NCI-H2081 (cell line): ENCODE data around the gene RFPL2.
"Not testable (repeated sequence)": the region's sequence is repeated elsewhere in the genome, so short reads cannot be mapped to it uniquely, and the experiment has no call there.

Experiments
- DNase-seq, 2 experiments: peaks; one replicate each; lab custom pipeline; 2025; lab: John Stamatoyannopoulos, UW

RFPL2 gene

DNA sequence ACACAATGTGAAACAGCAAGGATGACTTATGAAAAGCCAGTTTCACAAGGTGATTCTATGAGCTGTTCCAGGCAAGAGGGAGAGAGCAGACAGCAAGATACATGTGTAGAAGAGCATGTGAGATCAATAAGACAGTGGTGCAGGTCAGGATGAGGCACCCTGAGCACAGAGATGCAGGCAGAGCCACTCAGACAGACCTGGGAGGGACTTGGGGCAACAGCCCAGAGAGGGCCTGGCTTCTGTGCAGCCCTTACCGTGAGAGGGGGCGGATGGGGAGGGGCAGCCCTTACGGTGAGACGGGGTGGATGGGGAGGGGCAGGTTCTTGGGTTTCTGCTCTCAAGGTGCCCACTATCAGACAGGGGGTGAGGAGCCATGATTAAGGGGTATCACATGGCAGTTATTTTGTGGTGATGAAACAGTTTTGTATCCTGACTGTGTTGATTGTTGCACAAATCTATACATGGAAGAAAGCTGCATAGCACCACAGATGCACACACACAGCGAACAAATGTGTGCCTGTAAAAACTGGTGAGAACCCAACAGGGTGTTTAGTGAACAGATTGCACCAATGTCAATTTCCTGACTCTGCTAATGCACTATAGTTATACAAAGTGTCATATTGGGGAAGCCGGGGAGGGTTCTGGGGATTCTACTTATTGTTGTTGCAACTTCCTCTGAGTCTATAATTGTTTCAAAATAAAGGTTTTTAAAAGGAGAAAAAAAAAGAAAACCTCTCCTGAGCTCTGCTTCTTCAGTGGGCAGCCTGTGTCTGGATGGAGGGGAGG, 40.6 kb downstream of the RFPL2 start:
- no peak for DNase-seq

DNA sequence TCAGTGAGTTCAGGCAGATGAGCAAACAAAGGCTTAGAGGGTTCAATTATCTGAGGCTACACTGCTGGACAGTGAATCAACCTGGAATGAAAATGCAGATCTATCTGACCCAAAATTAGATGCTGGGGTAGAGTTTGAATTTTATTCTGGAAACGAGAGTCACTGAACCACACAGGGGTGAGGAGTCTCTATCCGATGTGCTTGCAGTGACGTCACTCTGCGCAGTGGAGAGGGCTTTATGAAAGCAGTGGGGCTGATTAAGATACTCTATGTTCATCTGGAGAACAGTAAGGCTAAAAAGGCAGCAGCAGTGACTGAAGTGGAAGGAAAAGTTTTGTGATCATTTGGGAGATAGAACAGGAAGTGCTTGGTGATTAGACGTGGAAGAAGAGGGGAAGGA, 44.5 kb downstream of the RFPL2 start:
- not testable (repeated sequence) for DNase-seq

DNA sequence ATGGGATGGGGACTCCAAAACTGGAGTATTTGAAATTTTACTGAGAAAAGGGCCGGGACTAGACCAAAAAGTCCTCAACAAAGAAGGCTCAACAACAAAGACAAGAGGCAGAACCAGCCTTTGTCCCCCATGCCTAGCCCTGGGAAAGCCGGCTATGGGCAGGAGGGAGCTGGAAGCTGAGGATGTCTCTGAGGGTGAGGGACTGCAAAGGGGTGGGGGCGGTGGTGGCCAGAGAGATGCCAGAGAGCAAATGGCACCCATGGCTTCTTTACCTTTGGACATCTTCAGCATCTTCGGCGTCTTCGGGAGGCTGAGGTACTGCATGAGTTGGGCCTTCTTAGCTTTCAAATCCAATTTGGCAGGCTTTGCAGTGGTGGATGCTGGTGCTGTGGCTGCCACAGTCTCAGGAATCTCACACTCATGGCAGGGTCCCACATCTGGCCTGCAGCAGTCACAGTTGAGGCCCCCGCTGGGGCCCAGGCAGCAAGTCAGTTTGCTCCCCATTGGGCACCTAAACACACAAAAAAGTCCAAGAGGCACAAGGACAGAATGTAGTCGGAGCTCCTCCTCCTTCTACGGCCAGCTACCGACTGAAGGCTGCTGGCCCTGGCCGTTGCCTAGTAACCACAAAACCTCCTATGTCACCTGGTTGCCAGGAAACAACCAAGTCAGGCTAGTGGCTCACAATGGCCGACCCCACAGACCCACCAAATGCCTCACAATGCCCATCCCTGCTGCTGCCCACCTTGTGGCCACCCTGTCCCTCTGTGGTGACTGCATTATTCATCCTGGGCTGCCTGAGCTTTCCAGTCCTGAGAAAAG, 46.0 kb downstream of the RFPL2 start, which contains the start of gene C22orf42:
Gene C22orf42, minus strand, starts transcription at position 592 of the 822 bp plus-strand sequence. Its CDS starts 88 bp downstream, at position 504.
- no peak for DNase-seq

DNA sequence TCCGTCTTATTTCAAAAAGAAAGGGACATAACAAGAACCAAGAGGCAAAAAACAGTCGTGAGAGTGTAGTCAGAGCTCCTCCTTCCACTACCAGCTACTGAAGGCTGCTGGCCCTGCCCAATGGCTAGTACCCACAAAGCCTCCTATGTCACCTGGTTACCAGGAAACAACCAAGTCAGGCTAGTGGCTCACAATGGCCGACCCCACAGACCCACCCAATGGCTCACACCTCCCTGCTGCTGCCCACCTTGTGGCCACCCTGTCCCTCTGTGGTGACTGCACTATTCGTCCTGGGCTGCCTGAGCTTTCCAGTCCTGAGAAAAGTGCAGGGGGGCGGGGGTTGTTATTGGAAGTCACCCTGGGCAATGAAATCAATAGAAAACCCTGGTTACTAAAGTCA, 47.2 kb downstream of the RFPL2 start:
- DNase-seq, result not testable (repeated sequence)

DNA sequence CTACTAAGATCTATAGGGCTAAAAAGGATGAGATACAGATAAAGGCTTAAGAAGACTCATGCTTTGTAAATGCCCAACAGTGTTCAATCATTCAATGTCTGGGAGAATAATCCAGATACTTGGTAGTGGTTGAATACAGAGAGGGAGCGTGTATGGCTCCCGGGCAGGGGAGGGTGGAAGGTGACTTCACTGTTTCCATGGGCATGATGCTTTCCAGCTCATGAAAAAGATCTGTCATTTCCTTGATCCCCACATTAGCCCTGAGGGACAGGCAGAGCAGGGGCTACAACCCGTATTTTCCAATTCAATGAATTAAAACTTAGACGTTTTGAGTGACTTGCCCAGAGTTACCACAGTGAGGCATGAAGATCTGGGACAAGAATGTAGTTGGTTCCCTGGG, 50.1 kb downstream of the RFPL2 start:
- DNase-seq, result not testable (repeated sequence)

DNA sequence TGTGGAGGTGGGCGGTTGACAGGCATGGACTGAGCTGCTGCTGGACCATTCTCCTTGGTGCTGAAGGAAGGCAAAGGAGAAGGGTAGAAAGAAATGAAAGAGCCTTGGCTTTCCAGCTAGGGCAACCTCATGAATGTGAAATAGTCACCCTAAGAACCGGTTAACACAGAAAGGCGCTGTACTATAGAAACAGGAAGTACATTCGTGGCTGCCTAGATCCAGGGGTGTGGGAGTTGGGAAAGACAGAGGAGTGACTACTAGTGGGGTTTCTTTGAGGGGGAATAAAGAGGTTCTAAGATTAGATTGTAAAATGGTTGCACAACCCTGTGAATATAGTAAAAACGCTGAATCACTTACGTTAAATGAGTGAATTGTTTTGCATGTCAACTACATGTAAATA, 53.2 kb downstream of the RFPL2 start:
- not testable (repeated sequence) for DNase-seq

DNA sequence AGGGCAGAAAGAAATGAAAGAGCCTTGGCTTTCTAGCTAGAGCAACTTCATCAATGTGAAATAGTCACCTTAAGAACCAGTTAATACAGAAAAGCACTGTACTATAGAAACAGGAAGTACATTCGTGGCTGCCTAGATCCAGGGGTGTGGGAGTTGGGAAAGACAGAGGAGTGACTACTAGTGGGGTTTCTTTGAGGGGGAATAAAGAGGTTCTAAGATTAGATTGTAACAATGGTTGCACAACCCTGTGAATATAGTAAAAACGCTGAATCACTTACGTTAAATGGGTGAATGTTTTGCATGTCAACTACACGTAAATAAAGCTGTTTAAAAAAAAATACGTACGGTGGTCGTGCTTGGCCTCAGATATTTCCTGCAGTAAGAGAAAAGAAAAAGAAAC, 54.2 kb downstream of the RFPL2 start:
- DNase-seq, result not testable (repeated sequence)

DNA sequence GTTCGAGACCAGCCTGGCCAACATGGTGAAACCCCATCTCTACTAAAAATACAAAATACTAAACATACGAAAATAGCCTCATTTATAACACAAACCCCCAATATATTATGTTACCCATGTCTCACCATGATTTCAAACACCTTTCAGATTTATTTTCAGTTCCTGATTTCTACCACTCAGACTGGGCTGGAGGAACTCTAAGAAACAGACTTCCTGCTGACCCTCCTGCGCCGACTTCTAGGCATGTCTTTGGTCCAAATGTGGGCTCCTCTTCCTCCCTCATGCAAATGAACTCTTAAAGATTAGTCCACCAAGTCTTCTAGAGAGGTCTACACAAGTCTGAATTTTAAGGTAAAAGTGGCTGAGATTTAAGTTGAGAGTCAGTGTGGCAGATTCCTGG, 56.5 kb downstream of the RFPL2 start:
- DNase-seq, result not testable (repeated sequence)

DNA sequence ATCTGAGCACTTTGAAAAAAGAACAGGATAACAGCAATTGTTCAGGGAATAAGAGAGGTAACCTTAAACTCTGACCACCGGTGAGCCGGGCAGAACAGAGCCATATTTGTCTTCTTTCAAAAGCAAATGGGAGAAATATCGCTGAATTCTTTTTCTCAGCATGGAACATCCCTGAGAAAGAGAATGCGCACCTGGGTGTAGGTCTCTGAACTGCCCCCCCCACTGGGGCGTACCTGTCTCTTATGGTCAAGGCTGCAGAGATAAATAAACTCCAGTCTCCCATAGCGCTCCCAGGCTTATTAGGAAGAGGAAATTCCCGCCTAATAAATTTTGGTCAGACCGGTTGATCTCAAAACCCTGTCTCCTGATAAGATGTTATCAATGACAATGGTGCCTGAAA, 57.7 kb downstream of the RFPL2 start:
- DNase-seq, result peak; percentile 24 to 57

DNA sequence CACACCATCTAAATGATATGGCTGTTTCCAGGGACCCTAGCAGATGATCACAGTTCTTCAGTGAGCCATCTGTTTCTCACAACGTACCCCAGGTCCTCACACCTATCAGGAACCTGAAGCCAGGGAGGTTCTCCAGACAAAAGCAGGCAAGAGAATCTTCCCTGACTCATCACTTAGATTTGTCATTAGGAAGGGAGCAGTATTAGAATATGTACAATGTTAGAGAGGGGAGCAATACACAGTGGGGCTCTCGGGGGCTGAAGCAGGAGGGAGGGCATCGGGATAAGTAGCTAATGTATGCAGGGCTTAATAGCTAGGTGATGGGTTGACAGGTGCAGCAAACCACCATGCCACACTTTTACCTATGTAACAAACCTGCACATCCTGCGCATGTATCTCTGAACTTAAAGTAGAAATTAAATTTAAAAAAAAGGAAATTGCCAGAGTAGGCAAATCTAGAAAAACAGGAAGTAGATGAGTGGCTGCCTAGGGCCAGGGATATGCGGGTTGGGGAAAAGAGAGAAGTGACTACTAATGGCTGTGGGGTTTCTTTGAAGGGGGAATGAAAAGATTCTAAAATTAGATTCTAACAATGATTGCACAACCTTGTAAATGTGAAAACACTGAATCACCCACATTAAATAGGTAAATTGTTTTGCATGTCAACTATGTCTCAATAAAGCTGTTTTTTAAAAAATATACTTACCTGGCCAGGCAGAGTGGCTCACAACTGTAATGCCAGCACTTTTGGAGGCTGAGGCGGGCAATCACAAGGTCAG, 60.2 kb downstream of the RFPL2 start:
- no peak for DNase-seq

DNA sequence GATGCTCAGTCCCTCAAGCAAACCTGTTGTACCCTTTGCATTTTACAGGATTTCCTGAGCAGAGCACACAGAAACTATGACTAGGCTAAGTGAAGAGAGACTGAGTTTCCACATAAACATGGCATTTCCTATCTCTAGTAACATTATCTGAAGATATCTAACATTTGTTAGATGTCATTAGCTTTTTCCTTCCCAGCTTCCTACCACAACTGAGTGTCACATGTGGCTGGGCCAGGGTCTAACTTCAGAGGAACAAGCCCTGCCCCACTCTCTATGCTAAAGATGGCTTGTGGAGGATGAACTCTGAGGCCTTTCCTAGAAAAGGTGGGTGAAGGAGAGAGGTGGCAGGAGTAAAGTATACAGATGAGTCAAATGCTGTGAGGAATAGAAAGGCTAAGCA, 62.3 kb downstream of the RFPL2 start:
- DNase-seq, result no peak

DNA sequence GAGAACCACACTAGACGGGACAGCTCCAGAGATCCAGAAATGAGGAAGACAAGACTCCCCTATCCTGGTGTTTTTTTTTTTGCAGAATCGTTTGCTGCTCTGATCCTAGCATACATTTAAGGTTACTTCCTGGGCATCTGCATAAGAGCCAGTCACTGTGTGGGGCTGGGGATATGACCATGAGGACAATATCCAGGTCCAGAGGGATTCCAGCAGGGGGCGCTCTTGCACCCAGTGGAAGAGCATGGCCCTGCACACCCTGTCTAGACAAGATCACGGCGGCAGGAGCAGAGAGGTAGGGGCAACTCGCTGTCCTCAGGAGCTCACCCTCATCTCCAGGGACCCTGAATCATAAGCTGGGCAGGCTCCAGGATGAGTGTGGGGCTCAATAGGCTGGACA, 64.2 kb downstream of the RFPL2 start:
- DNase-seq, result not testable (repeated sequence)
